H1 (cell line): ENCODE measurements around the gene ADCY5. TPM values are rescaled to one million over a fixed set of nuclear protein-coding genes. Genes with fewer than 3 reads are reported as not detected.

Experiments
- CTCF ChIA-PET: fragments of 300-600 bp; sonication (Branson Sonifier 250); formaldehyde crosslinking; loops from one replicate; lab custom pipeline; 2021; ENCODE audit not compliant: partially characterized antibody; lab: Charles Lee
- POLR2A ChIA-PET: fragments of 300-600 bp; sonication (Branson Sonifier 250); formaldehyde crosslinking; loops from one replicate; lab custom pipeline; 2021; ENCODE audit warnings: inconsistent platforms; ENCODE audit not compliant: partially characterized antibody; lab: Charles Lee
- DNase-seq, 2 experiments: peaks; one replicate each; pipeline versions ENCODE4 v3.0.0 to v3.0.0-alpha.2; 2010 to 2022; ENCODE audit warnings: low spot score in 2 of 2, low read depth in 1 of 2, mixed read lengths in 1 of 2
- FAIRE-seq: peaks from 2 replicates; lab custom pipeline; 2011; peaks lifted over from hg19 to GRCh38; lab: Jason Lieb, UNC
- H2AFZ ChIP-seq: 2 replicates; pipeline ENCODE4 v1.8.1; 2012; ENCODE audit warnings: low read length, inconsistent platforms
- H2AK5ac ChIP-seq: 2 replicates; pipeline ENCODE4 v1.6.1; 2013; ENCODE audit warnings: low read depth, low read length
- H2BK120ac ChIP-seq: replicated peaks from 2 replicates; pipeline ENCODE3; 2013; ENCODE audit warnings: low read depth, low read length, inconsistent platforms
- H2BK12ac ChIP-seq: 2 replicates; pipeline ENCODE4 v1.6.1; 2013; ENCODE audit warnings: low read depth, low read length
- H2BK15ac ChIP-seq: 2 replicates; pipeline ENCODE4 v1.6.1; 2013; ENCODE audit warnings: low read length
- H2BK20ac ChIP-seq: 2 replicates; pipeline ENCODE4 v1.6.1; 2013; ENCODE audit warnings: low read length
- H2BK5ac ChIP-seq: 2 replicates; pipeline ENCODE4 v1.6.1; 2013; ENCODE audit warnings: low read depth, low read length
- H3K14ac ChIP-seq: 2 replicates; pipeline ENCODE4 v1.6.1; 2013; ENCODE audit warnings: inconsistent platforms; ENCODE audit not compliant: insufficient read length
- H3K18ac ChIP-seq: 2 replicates; pipeline ENCODE4 v1.6.1; 2013; ENCODE audit warnings: low read length; ENCODE audit errors: extremely low read depth
- H3K23ac ChIP-seq: 2 replicates; pipeline ENCODE4 v1.6.1; 2013; ENCODE audit warnings: inconsistent platforms; ENCODE audit not compliant: insufficient read length
- H3K23me2 ChIP-seq: 2 replicates; pipeline ENCODE4 v1.6.1; 2013; ENCODE audit warnings: low read depth, low read length
- H3K27ac ChIP-seq: 2 replicates; pipeline ENCODE4 v1.6.1; 2011; ENCODE audit warnings: low read depth, low read length, inconsistent platforms
- H3K27me3 ChIP-seq, 4 experiments: replicated peaks in 1 of 4; 1 replicate in 1 of 4; 2 replicates in 3 of 4; pipeline versions ENCODE4 v1.6.1 to v1.8.1; 2011 to 2013; ENCODE audit warnings: low read length in 3 of 4, mild to moderate bottlenecking in 3 of 4, inconsistent platforms in 2 of 4, mixed read lengths in 2 of 4, moderate library complexity in 1 of 4; ENCODE audit not compliant: control insufficient read depth in 3 of 4, insufficient read depth in 3 of 4; ENCODE audit errors: extremely low read depth in 1 of 4
- H3K36me3 ChIP-seq, 4 experiments: 2 replicates each; pipeline versions ENCODE4 v1.6.1 to v1.8.1; 2011 to 2013; ENCODE audit warnings: mild to moderate bottlenecking in 4 of 4, low read length in 3 of 4, moderate library complexity in 2 of 4, control low read depth in 1 of 4, inconsistent platforms in 1 of 4; ENCODE audit not compliant: insufficient read depth in 4 of 4, control insufficient read depth in 2 of 4
- H3K4ac ChIP-seq: replicated peaks from 2 replicates; pipeline ENCODE3; 2013; ENCODE audit warnings: low read length, low read depth, mixed read lengths, inconsistent platforms; ENCODE audit not compliant: insufficient read length
- H3K4me1 ChIP-seq, 4 experiments: replicated peaks in 1 of 4; 1 replicate in 1 of 4; 2 replicates in 3 of 4; pipeline versions ENCODE4 v1.6.1 to v1.8.1; 2011 to 2013; ENCODE audit warnings: low read length in 3 of 4, inconsistent platforms in 2 of 4, mixed read lengths in 1 of 4; ENCODE audit not compliant: insufficient read depth in 4 of 4, control insufficient read depth in 3 of 4
- H3K4me2 ChIP-seq, 2 experiments: 2 replicates each; pipeline versions ENCODE4 v1.6.1 to v1.8.1; 2011 to 2013; ENCODE audit warnings: low read depth in 2 of 2, low read length in 2 of 2, control low read depth in 1 of 2, inconsistent platforms in 1 of 2, mild to moderate bottlenecking in 1 of 2; ENCODE audit not compliant: insufficient read depth in 1 of 2
- H3K4me3 ChIP-seq, 4 experiments: fragments of 200-600, 300-600 bp in 1 of 4; sonication (generic), shearing (Covaris generic), sonication (Bioruptor Twin) in 1 of 4; 2 replicates each; pipeline versions ENCODE4 v1.5.1 to v1.8.1; 2011 to 2016; ENCODE audit warnings: low read length in 4 of 4, low read depth in 3 of 4, control low read depth in 2 of 4, inconsistent platforms in 2 of 4, mild to moderate bottlenecking in 2 of 4, mixed read lengths in 1 of 4, moderate library complexity in 1 of 4; ENCODE audit not compliant: insufficient read depth in 2 of 4; ENCODE audit errors: extremely low read depth in 1 of 4
- H3K56ac ChIP-seq: replicated peaks from 2 replicates; pipeline ENCODE3; 2013; ENCODE audit warnings: low read depth, mild to moderate bottlenecking, mixed read lengths, low read length, inconsistent platforms; ENCODE audit not compliant: insufficient read length
- H3K79me1 ChIP-seq: 2 replicates; pipeline ENCODE4 v1.6.1; 2013; ENCODE audit warnings: low read depth, low read length, control low read depth
- H3K79me2 ChIP-seq, 2 experiments: 2 replicates each; pipeline versions ENCODE4 v1.6.1 to v1.8.1; 2012 to 2013; ENCODE audit warnings: low read length in 2 of 2, mild to moderate bottlenecking in 2 of 2, inconsistent platforms in 1 of 2; ENCODE audit not compliant: insufficient read depth in 2 of 2, control insufficient read depth in 1 of 2
- H3K9ac ChIP-seq, 4 experiments: replicated peaks in 1 of 4; 1 replicate in 1 of 4; 2 replicates in 3 of 4; pipeline versions ENCODE4 v1.6.1 to v1.8.1; 2011 to 2013; ENCODE audit warnings: low read depth in 3 of 4, low read length in 3 of 4, control low read depth in 2 of 4, mild to moderate bottlenecking in 2 of 4, moderate library complexity in 2 of 4, inconsistent platforms in 1 of 4; ENCODE audit errors: extremely low read depth in 1 of 4
- H3K9me3 ChIP-seq, 2 experiments: 2 replicates each; pipeline versions ENCODE4 v1.6.1 to v1.8.1; 2012 to 2013; ENCODE audit warnings: mild to moderate bottlenecking in 2 of 2, moderate library complexity in 2 of 2, control low read depth in 1 of 2, inconsistent platforms in 1 of 2, low read depth in 1 of 2, low read length in 1 of 2, mixed read lengths in 1 of 2; ENCODE audit not compliant: insufficient read depth in 2 of 2
- H4K20me1 ChIP-seq, 2 experiments: replicated peaks in 1 of 2; 2 replicates each; pipeline versions ENCODE3 to v1.8.1; 2011 to 2013; ENCODE audit warnings: inconsistent platforms in 2 of 2, low read length in 2 of 2, mild to moderate bottlenecking in 1 of 2; ENCODE audit not compliant: insufficient read depth in 2 of 2, control insufficient read depth in 1 of 2
- H4K5ac ChIP-seq: 2 replicates; pipeline ENCODE4 v1.6.1; 2013; ENCODE audit warnings: low read length, low read depth, mixed read lengths, inconsistent platforms; ENCODE audit not compliant: insufficient read length
- H4K8ac ChIP-seq: 2 replicates; pipeline ENCODE4 v1.8.0; 2013; ENCODE audit warnings: mild to moderate bottlenecking, moderate library complexity, low read length, inconsistent platforms; ENCODE audit not compliant: insufficient read depth; ENCODE audit errors: extremely low read depth
- H4K91ac ChIP-seq: replicated peaks from 2 replicates; pipeline ENCODE3; 2013; ENCODE audit warnings: low read length, mixed read lengths, inconsistent platforms; ENCODE audit not compliant: insufficient read length
- CHD1 ChIP-seq: IDR thresholded peaks from 2 replicates; pipeline ENCODE4 v1.6.1; 2012; ENCODE audit warnings: low read depth, low read length, improper control_type of control experiment
- HDAC2 ChIP-seq, 2 experiments: fragments of 300-600 bp in 1 of 2; sonication (generic) in 1 of 2; IDR thresholded peaks; 2 replicates each; pipeline ENCODE4 v1.6.1; 2011 to 2012; ENCODE audit warnings: low read depth in 2 of 2, low read length in 2 of 2, mild to moderate bottlenecking in 2 of 2, moderate library complexity in 2 of 2, borderline replicate concordance in 1 of 2, inconsistent platforms in 1 of 2
- JUN ChIP-seq: IDR thresholded peaks from 2 replicates; pipeline ENCODE4 v1.6.1; 2011; ENCODE audit warnings: low read depth, mild to moderate bottlenecking, improper control_type of control experiment, low read length
- NRF1 ChIP-seq: IDR thresholded peaks from 2 replicates; pipeline ENCODE4 v1.6.1; 2011; ENCODE audit warnings: mild to moderate bottlenecking, low read depth, low read length, improper control_type of control experiment
- POLR2A ChIP-seq, 2 experiments: IDR thresholded peaks; 1 replicate in 1 of 2; 2 replicates in 1 of 2; pipeline ENCODE4 v1.6.1; 2011; ENCODE audit warnings: low read depth in 2 of 2, low read length in 2 of 2, mild to moderate bottlenecking in 2 of 2; ENCODE audit errors: control extremely low read depth in 1 of 2
- SIRT6 ChIP-seq: IDR thresholded peaks from one replicate; pipeline ENCODE4 v1.7.1; 2012; ENCODE audit warnings: low read length, inconsistent platforms
- SRF ChIP-seq: IDR thresholded peaks from 2 replicates; pipeline ENCODE4 v1.6.1; 2011; ENCODE audit warnings: mild to moderate bottlenecking, low read depth, low read length, moderate library complexity
- WGBS, 2 experiments: shearing (Covaris generic) in 1 of 2; methylation state at CpG; one replicate each; pipeline versions ENCODE4 v1.1.6 to v1.1.7; 2013 to 2015; ENCODE audit warnings: low lambda C conversion rate in 2 of 2, mixed read lengths in 2 of 2, inconsistent platforms in 1 of 2, low coverage in 1 of 2, missing lambda C conversion rate in 1 of 2; ENCODE audit not compliant: insufficient replicate concordance in 2 of 2, insufficient coverage in 1 of 2, insufficient read length in 1 of 2; ENCODE audit errors: extremely low coverage in 1 of 2, missing lambda C conversion rate in 1 of 2; 5-methylcytosine and 5-hydroxymethylcytosine counted together
- polyA plus RNA-seq, 7 experiments: library from polyadenylated mRNA; depleted of rRNA in 3 of 7; stranded (reverse) in 5 of 7; unstranded in 2 of 7; fragments of >200 nt in 5 of 7; fragments of 200-250 nt in 2 of 7; gene quantifications; 1 replicate in 5 of 7; 2 replicates in 1 of 7; 4 replicates in 1 of 7; pipeline versions ENCODE4 v1.2.1 to v1.2.3, GENCODE V29; 2011 to 2013; ENCODE audit warnings: missing spikeins in 2 of 7, mixed read lengths in 2 of 7
- total RNA-seq: library from RNA; stranded (reverse); fragmentation: NEBNext Ultra II Directional; extraction: Animal tissue kit (Norgen Biotek cat#: 25700); gene quantifications from 2 replicates; pipeline ENCODE4 v1.2.1, GENCODE V29; 2021
- TF ChIP-seq, protein P1 (sequence below), 3 experiments: IDR thresholded peaks; 1 replicate in 2 of 3; 2 replicates in 1 of 3; pipeline versions ENCODE4 v1.5.1 to v1.6.1; 2011; ENCODE audit warnings: low read length in 3 of 3, mild to moderate bottlenecking in 3 of 3, inconsistent platforms in 2 of 3, low read depth in 1 of 3, moderate library complexity in 1 of 3; ENCODE audit not compliant: insufficient read depth in 1 of 3; ENCODE audit errors: control extremely low read depth in 1 of 3
- TF ChIP-seq, protein P2 (sequence below): IDR thresholded peaks from 2 replicates; pipeline ENCODE4 v1.6.1; 2011; ENCODE audit warnings: low read length, improper control_type of control experiment

ADCY5 gene
- total and polyA plus RNA-seq, 2 of the 8 experiments (the other 6 are each of a cell fraction or from before 2014, with no cell fraction given): 18.9 to 40.8 TPM

DNA sequence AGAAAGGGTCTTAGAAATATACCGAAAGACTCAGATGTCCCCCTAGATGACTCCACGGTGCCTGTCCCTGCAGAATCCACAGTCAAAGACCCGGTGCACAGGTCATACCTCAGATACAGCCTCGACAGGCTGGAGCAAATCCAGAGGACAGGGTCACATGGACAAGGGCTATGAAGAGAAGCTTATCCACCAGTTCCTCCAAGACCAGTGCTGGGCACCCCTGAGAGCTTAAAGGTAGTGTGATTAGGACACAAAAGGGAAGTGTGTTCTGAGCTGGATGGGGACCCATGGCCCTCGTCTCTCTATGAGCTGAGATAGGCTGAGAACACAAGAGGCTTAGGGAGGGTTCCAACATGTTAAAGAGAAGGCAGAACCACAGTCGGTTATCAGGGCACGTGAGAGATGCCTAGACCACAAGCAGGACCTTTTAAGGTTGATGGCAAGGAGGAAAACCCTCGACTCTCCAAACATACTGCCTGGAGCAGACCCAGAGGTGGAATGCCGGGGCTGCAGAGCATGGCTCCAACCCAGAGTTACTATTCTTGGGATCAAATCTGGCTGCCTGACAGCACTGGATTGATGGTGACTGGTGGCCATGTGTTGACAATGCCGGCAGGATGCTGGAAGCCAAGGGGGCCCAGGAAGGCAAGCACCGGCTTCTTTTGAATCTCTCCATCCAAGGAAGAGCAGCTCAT is 46.9 kb downstream of the ADCY5 start:
- peaks cover 0 to 1% of the 10 kb centered on the region in 2 experiments for H4K20me1 ChIP-seq
- no peak overlapping the region for H4K91ac ChIP-seq
- no peak overlapping the region for H2AFZ ChIP-seq
- no peak overlapping the region for H3K56ac ChIP-seq
- H2BK20ac ChIP-seq: no peak overlapping the region
- H3K23me2 ChIP-seq: no peaks in the 10 kb centered on the region
- peaks cover 0 to 7% (median 3%) of the 10 kb centered on the region in 4 experiments; a peak in 4 of 7 replicates for H3K4me1 ChIP-seq
- no peak overlapping the region for H3K4me3 ChIP-seq
- ChIA-PET POLR2A (no interaction called here), CTCF (interaction anchor here (0.8 to 1.7 kb wide), 9 partner anchors 8 to 117 kb away, joined by 3 to 13 read pairs (median 4); no protein-coding TSS in a partner anchor)
- no peak overlapping the region for H4K5ac ChIP-seq
- no peak overlapping the region for H2AK5ac ChIP-seq
- no peak for DNase-seq
- TF ChIP-seq HDAC2 (IDR thresholded peaks at IDR 0.05; ENCODE audit: borderline replicate concordance in 1 of 2, low read depth in 2 of 2, low read length in 2 of 2): no peak
- TF ChIP-seq SRF: no peak
- no peak for TF ChIP-seq POLR2A (IDR thresholded peaks at IDR 0.05; ENCODE audit: control extremely low read depth in 1 of 2, low read depth in 2 of 2, low read length in 2 of 2)
- no peak for TF ChIP-seq NRF1
- TF ChIP-seq, protein P1, sequence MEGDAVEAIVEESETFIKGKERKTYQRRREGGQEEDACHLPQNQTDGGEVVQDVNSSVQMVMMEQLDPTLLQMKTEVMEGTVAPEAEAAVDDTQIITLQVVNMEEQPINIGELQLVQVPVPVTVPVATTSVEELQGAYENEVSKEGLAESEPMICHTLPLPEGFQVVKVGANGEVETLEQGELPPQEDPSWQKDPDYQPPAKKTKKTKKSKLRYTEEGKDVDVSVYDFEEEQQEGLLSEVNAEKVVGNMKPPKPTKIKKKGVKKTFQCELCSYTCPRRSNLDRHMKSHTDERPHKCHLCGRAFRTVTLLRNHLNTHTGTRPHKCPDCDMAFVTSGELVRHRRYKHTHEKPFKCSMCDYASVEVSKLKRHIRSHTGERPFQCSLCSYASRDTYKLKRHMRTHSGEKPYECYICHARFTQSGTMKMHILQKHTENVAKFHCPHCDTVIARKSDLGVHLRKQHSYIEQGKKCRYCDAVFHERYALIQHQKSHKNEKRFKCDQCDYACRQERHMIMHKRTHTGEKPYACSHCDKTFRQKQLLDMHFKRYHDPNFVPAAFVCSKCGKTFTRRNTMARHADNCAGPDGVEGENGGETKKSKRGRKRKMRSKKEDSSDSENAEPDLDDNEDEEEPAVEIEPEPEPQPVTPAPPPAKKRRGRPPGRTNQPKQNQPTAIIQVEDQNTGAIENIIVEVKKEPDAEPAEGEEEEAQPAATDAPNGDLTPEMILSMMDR (IDR thresholded peaks at IDR 0.05; ENCODE audit: control extremely low read depth in 1 of 3, insufficient read depth in 1 of 3, low read depth in 1 of 3, low read length in 3 of 3): no peak
- no peak for TF ChIP-seq JUN
- TF ChIP-seq, protein P2, sequence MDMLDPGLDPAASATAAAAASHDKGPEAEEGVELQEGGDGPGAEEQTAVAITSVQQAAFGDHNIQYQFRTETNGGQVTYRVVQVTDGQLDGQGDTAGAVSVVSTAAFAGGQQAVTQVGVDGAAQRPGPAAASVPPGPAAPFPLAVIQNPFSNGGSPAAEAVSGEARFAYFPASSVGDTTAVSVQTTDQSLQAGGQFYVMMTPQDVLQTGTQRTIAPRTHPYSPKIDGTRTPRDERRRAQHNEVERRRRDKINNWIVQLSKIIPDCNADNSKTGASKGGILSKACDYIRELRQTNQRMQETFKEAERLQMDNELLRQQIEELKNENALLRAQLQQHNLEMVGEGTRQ: no peak
- no peak for TF ChIP-seq CHD1
- TF ChIP-seq SIRT6: no peak
- no peak overlapping the region for H4K8ac ChIP-seq
- no peaks in the 10 kb centered on the region for H3K36me3 ChIP-seq
- no peak overlapping the region for H3K18ac ChIP-seq
- no peak overlapping the region for H2BK12ac ChIP-seq
- no peaks in the 10 kb centered on the region for H3K79me2 ChIP-seq
- no peak overlapping the region for H2BK15ac ChIP-seq
- H3K9ac ChIP-seq: no peak overlapping the region
- no peaks in the 10 kb centered on the region for H3K9me3 ChIP-seq
- 92% methylated on average over 11 of the region's 11 CpGs; no CpG with 5 or more reads in 1 of the 2 experiments for WGBS, 2 experiments
- no peak overlapping the region for H3K23ac ChIP-seq
- no peak overlapping the region for H3K27ac ChIP-seq
- no peak overlapping the region for H3K4me2 ChIP-seq
- FAIRE-seq: no peak
- no peak overlapping the region for H2BK120ac ChIP-seq
- no peak overlapping the region for H3K14ac ChIP-seq
- no peaks in the 10 kb centered on the region for H3K27me3 ChIP-seq
- no peak overlapping the region for H3K4ac ChIP-seq
- H3K79me1 ChIP-seq: no peaks in the 10 kb centered on the region
- no peak overlapping the region for H2BK5ac ChIP-seq
